Non-pigmented ciliary epithelial cell (primary cell): ENCODE measurements around the gene SRSF6.
"Not testable (repeated sequence)": the region's sequence is repeated elsewhere in the genome, so short reads cannot be mapped to it uniquely, and the experiment has no call there.

Experiments used
- DNase-seq: peaks from one replicate; pipeline ENCODE4 v3.0.0-alpha.2; 2010; ENCODE audit warnings: low read depth

Gene SRSF6

GRCh38 chr20:43457640-43458421 lies at the start of gene SRSF6:
TSS of gene SRSF6 (plus strand) at chr20:43457896. CDS start at chr20:43458034, 138 bp downstream.
- peak; percentile 45 for DNase-seq

DNA sequence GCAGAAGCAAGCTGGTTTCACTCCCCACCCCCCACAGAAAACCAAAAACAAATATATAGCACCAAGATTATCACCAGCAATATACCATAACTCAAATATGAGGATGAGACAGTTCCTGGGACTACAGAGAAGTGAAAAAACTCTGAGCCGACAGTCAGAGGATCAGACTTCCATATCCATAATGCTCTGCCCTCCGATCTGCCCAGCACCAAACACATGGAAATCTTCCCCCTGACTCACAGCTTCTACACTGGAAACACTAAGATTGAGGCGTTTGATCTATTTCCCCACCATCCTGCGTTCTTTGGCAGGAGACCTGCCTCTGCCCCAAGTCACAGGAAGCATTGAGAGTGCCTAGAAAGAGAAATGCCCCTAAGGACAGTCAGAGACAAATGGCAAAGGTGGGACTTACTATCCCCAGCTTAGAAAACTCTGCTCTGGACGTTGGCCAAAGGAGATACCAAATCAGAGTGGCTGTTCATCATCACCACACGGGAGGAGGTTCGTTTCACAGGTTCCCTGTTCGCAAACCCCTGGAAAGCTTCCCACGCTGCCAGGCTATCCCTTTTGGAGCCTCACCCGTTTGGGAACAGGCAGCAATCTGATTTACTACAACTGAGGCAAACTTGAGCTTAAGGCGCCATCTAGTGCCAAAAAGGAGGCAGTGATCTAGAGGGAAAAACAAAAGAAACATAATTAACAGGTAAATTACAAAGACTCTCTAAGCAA lies 48.7 kb upstream of the SRSF6 start:
- no peak for DNase-seq

DNA sequence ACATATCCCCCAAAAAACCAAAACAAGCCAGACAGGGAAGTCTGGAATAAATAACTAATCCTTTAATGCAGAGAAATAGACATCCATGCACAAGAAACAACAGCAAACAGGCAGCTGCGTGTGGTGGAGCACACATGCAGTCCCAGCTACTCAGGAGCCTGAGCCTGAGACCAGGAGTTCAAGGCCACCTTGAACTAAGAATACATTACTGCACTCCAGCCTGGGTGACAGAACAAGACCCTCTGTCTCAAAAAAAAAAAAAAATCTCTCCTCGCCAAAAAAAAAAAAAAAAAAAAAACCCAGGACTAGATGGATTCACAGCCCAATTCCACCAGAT lies 48.2 kb upstream of the SRSF6 start:
- no peak for DNase-seq

- DNase-seq = no peak
These were observed 41.9 kb upstream of the SRSF6 start for GRCh38 chr20:43415661-43416430.

- no peak for DNase-seq
These were observed 41.0 kb upstream of the SRSF6 start for GRCh38 chr20:43416591-43417228.

- DNase-seq = no peak
These were observed 37.5 kb upstream of the SRSF6 start for GRCh38 chr20:43420192-43420591.

DNA sequence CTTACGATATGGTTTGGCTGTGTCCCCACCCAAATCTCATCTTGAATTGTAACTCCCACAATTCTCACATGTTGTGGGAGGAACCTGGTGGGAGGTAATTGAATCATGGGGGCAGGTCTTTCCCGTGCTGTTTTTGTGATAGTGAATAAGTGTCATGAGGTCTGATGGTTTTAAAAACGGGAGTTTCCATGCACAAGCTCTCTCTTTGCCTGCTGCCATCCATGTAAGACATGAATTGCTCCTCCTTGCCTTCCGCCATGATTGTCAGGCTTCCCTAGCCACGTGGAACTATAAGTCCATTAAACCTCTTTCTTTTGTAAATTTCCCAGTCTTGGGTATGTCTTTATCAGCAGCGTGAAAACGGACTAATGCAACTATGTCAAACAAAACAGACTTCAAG lies 36.8 kb upstream of the SRSF6 start:
- DNase-seq = not testable (repeated sequence)

- DNase-seq = no peak
These were observed 31.5 kb upstream of the SRSF6 start for GRCh38 chr20:43426172-43426571.

- DNase-seq = no peak
These were observed 27.2 kb upstream of the SRSF6 start for GRCh38 chr20:43430265-43431133.

DNA sequence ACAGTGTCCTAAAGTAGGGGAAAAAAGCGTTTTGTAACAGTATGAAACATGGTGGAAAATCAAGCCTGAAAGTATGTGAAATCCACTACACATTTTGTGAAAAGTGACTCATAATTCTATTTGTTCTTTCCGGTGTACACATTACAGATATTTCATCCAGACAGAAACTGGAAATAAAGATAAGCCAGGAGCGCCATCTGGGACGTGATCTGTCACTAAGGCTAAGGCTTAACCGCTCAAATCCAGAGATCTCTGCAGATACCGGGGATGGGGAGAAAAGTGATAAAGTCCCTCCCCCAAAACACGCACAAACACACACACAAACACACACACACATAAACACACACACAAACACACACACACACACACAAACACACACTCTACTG lies 26.6 kb upstream of the SRSF6 start:
- DNase-seq = no peak

GRCh38 chr20:43432498-43432897 lies 25.2 kb upstream of the SRSF6 start:
- DNase-seq = no peak

- DNase-seq = no peak
These were observed 24.3 kb upstream of the SRSF6 start for GRCh38 chr20:43433250-43433854.

DNA sequence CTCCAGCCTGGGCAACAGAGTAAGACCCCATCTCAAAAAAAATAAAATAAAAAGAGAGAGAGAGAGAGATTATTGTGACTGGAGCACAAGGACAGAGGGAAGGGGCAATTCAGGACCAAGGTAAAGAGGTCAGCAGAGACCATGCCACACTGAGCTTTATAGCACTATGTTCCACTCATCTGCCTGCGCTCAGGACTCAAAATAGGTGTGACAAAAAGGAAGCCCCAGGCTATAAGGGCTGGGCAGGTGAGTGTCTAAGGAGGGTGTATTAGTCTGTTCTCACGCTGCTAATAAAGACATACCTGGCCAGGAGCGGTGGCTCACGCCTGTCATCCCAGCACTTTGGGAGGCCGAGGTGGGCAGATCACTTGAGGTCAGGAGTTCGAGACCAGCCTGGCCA lies 23.1 kb upstream of the SRSF6 start:
- no peak for DNase-seq

DNA sequence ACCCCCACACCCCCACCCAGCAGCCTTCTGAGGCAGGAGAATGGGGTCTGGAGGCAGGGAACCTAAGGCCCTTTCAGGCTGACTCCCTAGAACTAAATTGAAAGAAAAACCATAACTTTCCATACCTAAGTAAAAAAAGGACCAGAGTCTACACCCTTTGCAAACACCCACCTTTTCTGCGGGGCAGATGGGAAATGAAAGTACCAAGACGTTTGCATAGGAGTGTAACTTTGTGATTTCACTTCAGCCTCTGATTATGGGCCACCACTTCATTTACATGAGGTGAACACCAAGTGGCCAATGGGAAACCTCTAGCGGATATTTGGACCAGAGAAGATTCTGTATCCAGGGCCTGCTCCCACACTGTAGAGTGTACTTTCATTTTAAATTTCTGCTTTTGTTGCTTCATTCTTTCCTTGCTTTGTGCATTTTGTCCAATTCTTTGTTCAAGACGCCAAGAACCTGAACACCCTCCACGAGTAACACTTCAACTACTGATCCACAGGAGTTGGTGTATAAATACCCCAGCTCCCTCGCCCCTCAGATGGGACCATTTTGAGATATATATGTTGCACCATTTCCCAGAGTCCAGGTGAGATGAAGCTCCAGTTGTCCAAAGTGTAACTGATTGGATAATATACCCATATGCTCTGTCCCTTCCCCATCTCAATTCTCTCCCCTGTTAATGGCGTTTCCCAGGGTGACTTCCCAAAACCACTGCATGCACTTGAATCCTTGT lies 18.9 kb upstream of the SRSF6 start:
- DNase-seq = no peak

DNA sequence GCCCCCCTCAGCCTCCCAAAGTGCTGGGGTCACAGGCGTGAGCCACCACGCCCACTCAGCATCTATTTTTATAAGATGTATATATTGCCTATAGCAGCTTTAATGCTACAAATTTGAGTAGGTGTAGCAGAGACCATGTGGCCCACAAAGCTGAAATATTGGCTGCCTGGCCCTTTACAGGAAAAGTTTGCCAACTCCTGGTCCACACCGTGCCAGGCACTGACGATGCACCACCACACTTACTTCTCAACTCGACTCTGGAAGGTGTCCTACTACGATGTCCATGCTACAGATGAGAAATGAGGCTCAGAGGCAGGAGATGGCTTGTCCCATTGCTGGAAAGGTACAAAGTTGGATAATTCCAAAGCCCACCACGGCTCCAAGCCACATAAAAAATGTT lies 17.2 kb upstream of the SRSF6 start:
- DNase-seq = no peak

DNA sequence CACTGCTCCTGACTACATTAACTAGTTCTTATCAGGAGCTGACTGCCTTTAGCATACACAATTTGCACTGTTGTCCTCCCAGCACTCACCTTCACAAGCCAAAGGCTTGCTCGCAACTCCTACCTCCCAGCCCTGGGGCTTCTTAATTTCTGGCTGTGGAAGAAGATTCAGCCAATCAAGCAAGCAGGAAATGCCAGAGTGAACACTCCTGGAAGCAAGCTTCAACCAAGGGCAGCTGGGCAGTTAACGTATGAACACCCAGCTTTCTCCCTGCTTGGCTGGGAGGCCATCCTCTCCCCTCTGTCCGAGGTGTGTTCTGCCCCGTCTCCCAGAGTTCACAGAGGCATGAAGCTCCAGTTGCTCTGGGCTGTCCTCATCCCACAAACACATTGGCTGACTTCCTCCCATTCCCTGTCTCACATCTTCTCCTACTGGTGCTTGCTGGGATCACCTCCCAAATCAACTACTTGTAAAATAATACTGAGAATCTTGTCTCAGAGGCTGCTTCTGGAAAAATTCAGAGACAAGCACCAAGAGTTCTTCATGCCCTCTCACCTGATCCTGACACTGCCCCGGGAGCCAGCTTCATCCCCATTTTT lies 15.3 kb upstream of the SRSF6 start:
- DNase-seq = no peak

DNA sequence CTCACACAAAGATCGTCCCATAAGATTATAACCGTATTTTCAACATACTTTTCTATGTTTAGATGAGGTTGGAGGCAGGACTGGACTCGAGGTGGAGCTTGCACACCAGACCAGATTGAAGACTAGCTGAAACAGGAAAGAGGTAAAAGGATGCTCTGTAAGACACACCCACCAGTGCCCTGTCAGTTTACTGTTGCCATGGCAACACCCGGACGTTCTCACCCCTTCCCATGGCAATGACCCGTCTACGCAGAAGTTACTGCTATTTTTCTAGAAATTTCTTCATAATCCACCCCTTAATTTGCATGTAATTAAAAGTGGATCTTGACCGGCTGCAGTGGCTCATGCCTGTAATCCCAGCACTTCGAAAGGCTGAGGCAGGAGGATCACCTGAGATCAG lies 13.6 kb upstream of the SRSF6 start:
- DNase-seq = no peak

DNA sequence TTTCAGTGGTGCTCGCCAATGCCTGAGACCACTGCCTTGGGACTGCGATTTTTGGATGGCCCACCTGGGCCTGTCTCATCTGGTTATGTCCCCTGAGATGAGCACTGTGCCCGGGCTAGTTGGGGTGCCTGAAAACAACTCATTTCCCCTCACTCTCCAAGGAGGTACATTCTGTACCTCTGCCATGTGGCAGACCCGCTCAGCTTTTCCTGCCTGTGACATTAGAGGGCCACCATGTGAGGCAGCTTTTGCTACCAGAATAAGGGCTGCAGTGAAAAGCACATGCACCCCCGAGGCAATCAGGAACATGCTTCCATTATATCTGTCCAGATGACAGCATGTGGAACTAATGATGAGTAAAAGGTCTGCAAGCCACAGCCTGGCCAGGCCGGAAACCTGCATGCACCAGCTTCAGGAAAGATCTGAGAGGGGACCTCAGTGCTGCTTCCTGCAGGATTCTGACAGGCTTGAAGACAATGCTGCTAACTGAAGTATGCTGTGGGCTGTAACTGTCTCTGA lies 11.3 kb upstream of the SRSF6 start:
- no peak for DNase-seq

DNA sequence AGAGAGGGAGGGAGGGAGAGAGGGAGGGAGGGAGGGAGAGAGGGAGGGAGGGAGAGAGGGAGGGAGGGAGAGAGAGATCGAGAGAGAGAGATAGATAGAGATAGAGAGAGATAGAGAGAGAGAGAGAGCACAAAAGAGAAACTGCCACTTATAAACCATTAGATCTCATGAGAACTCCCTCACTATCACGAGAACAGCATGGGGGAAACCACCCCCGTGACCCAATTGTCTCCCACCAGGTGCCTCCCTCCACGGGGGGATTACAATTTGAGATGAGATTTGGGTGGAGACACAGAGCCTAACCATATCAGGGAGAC lies 9.3 kb upstream of the SRSF6 start:
- DNase-seq = not testable (repeated sequence)
